H1 (cell line): ENCODE data around the gene ZFP30. TPM values are rescaled to one million over a fixed set of nuclear protein-coding genes. Genes with fewer than 3 reads are reported as not detected.

Experiments used
- CEBPB ChIP-seq: IDR thresholded peaks from 2 replicates; pipeline ENCODE4 v1.6.1; 2012; ENCODE audit warnings: low read depth, low read length
- CHD2 ChIP-seq: IDR thresholded peaks from 2 replicates; pipeline ENCODE4 v1.6.1; 2012; ENCODE audit warnings: low read length, improper control_type of control experiment
- JUN ChIP-seq: IDR thresholded peaks from 2 replicates; pipeline ENCODE4 v1.6.1; 2011; ENCODE audit warnings: low read depth, mild to moderate bottlenecking, improper control_type of control experiment, low read length
- KDM1A ChIP-seq: fragments of 200-600, 300-600 bp; sonication (generic); IDR thresholded peaks from 2 replicates; pipeline ENCODE4 v1.7.1; 2016; ENCODE audit warnings: mild to moderate bottlenecking, low read length, borderline replicate concordance
- KDM4A ChIP-seq: IDR thresholded peaks from one replicate; pipeline ENCODE4 v1.7.1; 2012; ENCODE audit warnings: low read depth, mild to moderate bottlenecking, moderate library complexity, low read length, inconsistent platforms; ENCODE audit not compliant: severe bottlenecking
- PHF8 ChIP-seq: fragments of 200-600 bp; sonication (generic); conservative IDR thresholded peaks from 2 replicates; pipeline ENCODE4 v1.7.1; 2012; ENCODE audit warnings: low read depth, mild to moderate bottlenecking, inconsistent platforms, low read length, moderate library complexity
- RBBP5 ChIP-seq: IDR thresholded peaks from 2 replicates; pipeline ENCODE4 v1.7.1; 2012; ENCODE audit warnings: low read depth, mild to moderate bottlenecking, inconsistent platforms, low read length, moderate library complexity, borderline replicate concordance
- RXRA ChIP-seq: IDR thresholded peaks from 2 replicates; pipeline ENCODE4 v1.6.1; 2011; ENCODE audit warnings: low read depth, mild to moderate bottlenecking, low read length, moderate library complexity; ENCODE audit not compliant: insufficient read depth
- SIN3A ChIP-seq, 2 experiments: IDR thresholded peaks in 1 of 2; conservative IDR thresholded peaks in 1 of 2; 2 replicates each; pipeline ENCODE4 v1.6.1; 2011 to 2012; ENCODE audit warnings: low read length in 2 of 2, improper control_type of control experiment in 1 of 2, low read depth in 1 of 2, mild to moderate bottlenecking in 1 of 2
- polyA plus RNA-seq, 7 experiments: library from polyadenylated mRNA; depleted of rRNA in 3 of 7; stranded (reverse) in 5 of 7; unstranded in 2 of 7; fragments of >200 nt in 5 of 7; fragments of 200-250 nt in 2 of 7; gene quantifications; 1 replicate in 5 of 7; 2 replicates in 1 of 7; 4 replicates in 1 of 7; pipeline versions ENCODE4 v1.2.1 to v1.2.3, GENCODE V29; 2011 to 2013; ENCODE audit warnings: missing spikeins in 2 of 7, mixed read lengths in 2 of 7
- total RNA-seq: library from RNA; stranded (reverse); fragmentation: NEBNext Ultra II Directional; extraction: Animal tissue kit (Norgen Biotek cat#: 25700); gene quantifications from 2 replicates; pipeline ENCODE4 v1.2.1, GENCODE V29; 2021
- TF ChIP-seq, protein P1 (sequence below): IDR thresholded peaks from 2 replicates; pipeline ENCODE4 v1.6.1; 2012; ENCODE audit warnings: low read length, inconsistent platforms
- TF ChIP-seq, protein P2 (sequence below): IDR thresholded peaks from 2 replicates; pipeline ENCODE4 v1.6.1; 2012; ENCODE audit warnings: inconsistent platforms

The ZFP30 gene
- total and polyA plus RNA-seq, 2 of the 8 experiments (the other 6 are each of a cell fraction or from before 2014, with no cell fraction given), result 1.4 to 6.1 TPM

- TF ChIP-seq, protein P1, sequence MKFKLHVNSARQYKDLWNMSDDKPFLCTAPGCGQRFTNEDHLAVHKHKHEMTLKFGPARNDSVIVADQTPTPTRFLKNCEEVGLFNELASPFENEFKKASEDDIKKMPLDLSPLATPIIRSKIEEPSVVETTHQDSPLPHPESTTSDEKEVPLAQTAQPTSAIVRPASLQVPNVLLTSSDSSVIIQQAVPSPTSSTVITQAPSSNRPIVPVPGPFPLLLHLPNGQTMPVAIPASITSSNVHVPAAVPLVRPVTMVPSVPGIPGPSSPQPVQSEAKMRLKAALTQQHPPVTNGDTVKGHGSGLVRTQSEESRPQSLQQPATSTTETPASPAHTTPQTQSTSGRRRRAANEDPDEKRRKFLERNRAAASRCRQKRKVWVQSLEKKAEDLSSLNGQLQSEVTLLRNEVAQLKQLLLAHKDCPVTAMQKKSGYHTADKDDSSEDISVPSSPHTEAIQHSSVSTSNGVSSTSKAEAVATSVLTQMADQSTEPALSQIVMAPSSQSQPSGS, result no peak
- TF ChIP-seq SIN3A (conservative IDR thresholded peaks at IDR 0.05 in 1 of 2, IDR thresholded peaks at IDR 0.05 in 1 of 2; ENCODE audit: low read depth in 1 of 2, low read length in 2 of 2), result 0 out of 4 replicates have a peak, but pooled peaks of 1 of the 2 experiments have one; percentile 54
- peak; percentile 76 for TF ChIP-seq PHF8
- TF ChIP-seq, protein P2, sequence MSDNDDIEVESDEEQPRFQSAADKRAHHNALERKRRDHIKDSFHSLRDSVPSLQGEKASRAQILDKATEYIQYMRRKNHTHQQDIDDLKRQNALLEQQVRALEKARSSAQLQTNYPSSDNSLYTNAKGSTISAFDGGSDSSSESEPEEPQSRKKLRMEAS, result peak; percentile 82
- TF ChIP-seq CEBPB, result no peak
- peak; percentile 42; the same call in 1 of the 2 replicates for TF ChIP-seq RBBP5
- peak; percentile 89 for TF ChIP-seq CHD2
- TF ChIP-seq JUN, result no peak
- TF ChIP-seq RXRA, result no peak
- peak; percentile 53; the same call in 1 of the 2 replicates for TF ChIP-seq KDM1A
- TF ChIP-seq KDM4A, result peak; percentile 89
Measured at GRCh38 chr19:37655689-37656371, 565 bp upstream of the ZFP30 start (continued).
